ENCODE measurements around the gene NRF1.

GRCh38 chr7:129801882-129802281 lies 190.4 kb downstream of the NRF1 start:
- no peak for TF ChIP-seq CTCF (IDR thresholded peaks at IDR 0.05)
- no peak for TF ChIP-seq POLR2A (IDR thresholded peaks at IDR 0.05)
- TF ChIP-seq EP300 (IDR thresholded peaks at IDR 0.05), result no peak

All from ovary (tissue), 3 donors.